GM19455 (cell line): ENCODE measurements around the gene PRKAR1A.
"Not testable (repeated sequence)": the region's sequence is repeated elsewhere in the genome, so short reads cannot be mapped to it uniquely, and the experiment has no call there.

Experiments used
- ATAC-seq: cut with Tn5 transposase; IDR thresholded peaks from one replicate; pipeline ENCODE4 v1.9.1; 2021; ENCODE audit not compliant: unreplicated experiment

The PRKAR1A gene

DNA sequence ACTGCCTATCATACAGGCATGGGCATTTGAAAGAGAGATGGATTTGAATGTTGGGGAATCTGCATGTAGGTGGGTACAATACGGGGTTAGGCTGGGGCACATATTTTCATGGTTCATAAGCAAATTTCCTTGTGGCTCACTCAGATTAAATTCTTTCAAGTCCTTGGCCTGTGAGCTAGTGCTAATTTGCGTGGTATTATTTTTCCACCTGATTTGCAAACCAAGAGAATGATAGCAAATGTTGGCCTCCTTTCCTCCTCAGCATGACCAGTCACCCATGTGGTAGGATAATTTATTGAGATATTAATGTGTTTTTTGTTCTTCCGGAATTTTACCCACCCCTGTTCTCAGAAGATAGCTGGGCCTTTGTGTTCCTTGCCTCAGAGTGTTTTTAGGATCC, 66.0 kb downstream of the PRKAR1A start:
- ATAC-seq, result no peak

- ATAC-seq, result no peak
Observed at GRCh38 chr17:68579194-68579927, 67.1 kb downstream of the PRKAR1A start.

- ATAC-seq, result no peak
Observed at GRCh38 chr17:68580236-68580770, 68.1 kb downstream of the PRKAR1A start.

GRCh38 chr17:68581863-68582645, 69.8 kb downstream of the PRKAR1A start:
- no peak for ATAC-seq

DNA sequence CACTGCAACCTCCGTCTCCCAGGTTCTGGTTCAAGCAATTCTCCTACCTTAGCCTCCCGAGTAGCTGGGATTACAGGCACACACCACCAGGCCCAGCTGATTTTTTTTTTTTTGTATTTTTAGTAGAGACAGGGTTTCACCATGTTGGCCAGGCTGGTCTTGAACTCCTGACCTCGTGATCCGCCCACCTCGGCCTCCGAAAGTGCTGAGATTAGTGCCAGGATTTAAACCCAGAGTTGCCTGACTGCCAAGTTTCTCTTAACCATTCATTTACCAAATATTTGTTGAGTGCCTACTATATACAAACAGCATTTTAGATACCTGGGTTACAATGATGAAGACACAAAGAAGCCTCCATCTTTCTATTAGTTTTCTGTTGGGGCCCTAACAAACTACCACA, 70.6 kb downstream of the PRKAR1A start:
- not testable (repeated sequence) for ATAC-seq

DNA sequence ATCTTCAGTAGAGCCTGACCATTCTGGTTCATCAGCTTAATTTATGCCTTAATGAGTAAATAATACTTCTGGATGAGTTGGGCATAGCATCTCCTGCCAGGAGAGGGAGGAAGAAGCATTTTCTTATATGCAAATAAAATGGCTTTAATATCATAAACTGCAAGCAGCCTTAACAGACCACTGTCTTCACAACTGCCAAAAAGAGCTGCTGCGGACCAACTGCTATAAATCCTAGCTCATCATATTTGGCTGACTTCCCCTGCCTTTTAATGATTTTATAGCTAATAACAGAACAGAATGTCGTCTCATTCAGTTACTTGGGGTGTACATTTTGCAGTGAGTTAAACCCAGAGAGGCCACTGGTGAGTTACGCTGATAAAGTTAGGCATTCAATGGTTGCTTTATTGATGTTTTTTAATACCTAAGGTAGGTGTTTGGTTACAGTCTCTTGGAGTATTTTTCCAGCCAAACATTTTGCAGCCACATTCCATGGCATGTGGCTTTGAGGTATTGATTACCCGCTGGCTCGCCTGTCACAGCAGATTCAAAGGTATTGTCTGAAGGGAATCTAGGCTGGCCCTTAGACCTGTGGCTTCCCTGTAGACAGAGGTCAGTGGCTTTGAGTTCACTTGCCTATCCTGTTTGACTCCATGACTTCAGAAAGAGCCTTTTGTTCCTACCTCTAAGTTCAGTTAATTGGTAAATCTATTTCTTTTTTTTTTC, 72.5 kb downstream of the PRKAR1A start:
- no peak for ATAC-seq

DNA sequence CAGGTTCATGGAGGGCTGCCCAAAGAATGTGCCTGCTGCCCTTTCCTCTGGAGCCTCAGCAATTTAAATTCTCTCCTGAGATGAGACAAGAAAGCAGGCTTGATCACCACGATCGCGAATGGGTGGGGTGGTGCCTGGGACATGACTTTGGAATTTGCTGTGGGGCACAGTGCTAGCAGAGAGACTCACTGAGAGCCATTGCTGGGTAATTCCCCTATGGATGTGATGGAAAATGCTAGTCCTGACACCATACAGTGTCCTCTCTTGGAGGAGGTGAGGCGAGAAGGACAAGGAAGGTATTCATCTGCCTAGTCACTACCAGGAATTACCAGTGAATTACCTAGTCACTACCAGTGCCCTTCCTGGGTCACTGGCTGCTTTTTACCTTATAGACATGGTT, 73.4 kb downstream of the PRKAR1A start:
- no peak for ATAC-seq

GRCh38 chr17:68587026-68587425, 74.8 kb downstream of the PRKAR1A start:
- no peak for ATAC-seq

DNA sequence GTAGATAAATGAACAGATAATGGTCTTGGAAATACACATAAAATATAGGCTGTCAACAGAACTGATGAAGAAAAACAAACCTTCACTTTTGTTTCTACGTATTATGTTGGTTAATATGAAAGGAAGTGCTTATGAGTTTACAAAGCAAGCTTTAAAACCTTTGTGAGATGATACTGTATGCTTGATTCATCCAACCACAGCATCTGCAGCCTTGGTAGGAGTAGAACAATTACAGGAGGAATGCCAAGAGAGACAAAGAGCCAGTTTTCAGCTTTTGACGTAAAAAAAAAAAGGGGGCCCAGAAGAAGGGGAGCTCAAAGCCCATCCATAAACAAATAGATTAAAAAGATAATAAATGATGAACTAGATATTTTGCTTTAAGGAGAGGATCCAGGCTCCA, 75.6 kb downstream of the PRKAR1A start:
- no peak for ATAC-seq

DNA sequence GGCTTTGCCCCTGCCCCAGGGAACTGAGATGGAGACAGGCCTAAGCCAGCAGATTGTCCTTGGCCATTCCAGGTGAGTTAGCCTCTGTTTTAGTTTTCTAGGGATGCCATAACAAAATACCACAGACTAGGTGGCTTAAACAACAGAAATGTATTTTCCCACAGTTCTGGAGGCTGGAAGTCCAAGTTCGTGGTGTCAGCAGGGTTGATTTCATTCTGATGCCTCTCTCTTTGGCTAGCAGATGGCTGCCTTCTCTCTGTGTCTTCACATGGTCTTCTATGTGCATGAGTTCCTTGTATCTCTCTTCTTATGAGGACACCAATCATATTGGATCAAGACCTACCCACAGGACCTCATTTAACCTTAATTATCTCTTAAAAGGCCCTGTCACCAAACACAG, 76.1 kb downstream of the PRKAR1A start:
- ATAC-seq, result no peak

DNA sequence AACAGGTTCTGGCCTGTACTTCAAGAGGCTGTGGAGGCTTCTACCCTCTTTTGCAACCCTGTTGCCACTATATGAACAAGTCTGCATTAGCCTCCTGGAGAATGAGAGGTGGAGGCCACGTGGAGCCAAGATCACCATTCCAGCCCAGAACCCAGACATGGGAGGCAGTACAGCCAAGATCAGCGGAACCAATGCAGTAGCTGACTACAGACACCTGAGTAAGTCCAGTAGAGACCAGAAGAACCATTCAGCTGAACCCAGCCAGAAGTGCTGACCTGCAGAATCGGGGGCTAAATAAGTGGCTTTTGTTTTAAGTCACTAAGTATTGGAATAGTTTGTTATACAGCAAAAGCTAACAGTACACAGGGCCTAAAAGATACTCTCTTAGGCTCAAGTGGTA, 76.9 kb downstream of the PRKAR1A start:
- no peak for ATAC-seq

- ATAC-seq, result no peak
Observed at GRCh38 chr17:68591583-68591982, 79.4 kb downstream of the PRKAR1A start.

DNA sequence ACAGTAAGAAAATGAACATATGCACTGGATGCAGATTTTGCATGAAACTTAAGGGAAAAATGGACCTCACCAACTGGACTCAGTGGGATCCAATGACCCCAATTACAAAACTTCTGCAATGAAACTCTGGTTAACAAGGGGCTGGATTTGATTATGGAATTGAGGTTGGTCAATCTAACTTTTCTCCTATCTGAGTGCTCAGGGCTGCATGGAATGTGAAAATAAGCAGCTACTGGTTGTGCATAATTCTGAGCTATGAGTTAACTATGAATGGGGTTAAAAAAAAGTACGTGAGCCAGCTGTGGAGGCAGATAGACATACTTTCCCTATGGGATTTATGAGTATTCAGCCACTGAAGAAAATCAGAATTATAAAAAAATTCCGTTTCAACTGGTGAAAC, 79.8 kb downstream of the PRKAR1A start:
- no peak for ATAC-seq

DNA sequence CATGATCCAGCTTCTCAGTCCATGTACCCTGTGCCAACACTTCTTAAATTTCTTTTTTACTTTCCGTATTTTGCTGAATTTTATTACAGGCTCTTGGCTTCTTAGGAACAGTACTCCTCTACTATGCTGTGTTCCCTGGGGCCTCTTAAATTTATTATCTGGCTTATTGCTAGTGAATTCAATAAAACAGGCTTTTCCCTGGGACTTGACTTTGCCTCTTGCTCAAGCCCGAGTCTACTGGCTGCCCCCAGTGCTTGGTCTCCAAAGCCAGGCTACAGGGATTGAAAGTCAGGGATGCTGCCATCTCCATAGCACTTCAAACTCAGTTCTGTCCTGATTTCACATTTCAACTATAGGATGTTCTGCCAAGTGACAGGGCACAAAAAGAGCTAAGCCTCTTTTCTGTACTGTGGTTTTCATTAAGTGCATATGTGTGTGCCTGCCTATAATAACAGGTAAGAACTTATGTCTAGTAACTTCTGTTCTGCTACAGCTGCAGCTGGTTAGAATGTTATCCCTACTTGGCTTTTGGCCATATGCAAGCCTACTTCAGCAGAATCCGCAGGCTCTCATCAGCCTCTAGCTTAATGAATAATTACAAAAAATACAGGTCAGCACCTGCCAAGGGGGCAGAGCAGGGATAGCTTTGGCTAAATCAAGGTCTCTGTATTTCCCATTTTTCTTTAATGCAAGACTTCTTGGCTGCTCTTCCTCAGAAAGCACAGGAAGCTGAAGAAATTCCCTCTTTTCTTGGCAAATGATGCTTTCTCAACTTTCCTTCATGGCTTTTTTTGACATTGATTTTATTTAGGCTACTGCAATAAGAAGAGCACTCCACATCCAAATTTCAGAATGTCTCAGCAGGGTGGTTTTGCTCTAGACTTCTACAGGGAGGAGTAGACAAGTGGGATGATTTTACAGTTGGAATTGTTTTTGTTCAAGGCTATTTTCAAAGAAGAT, 80.7 kb downstream of the PRKAR1A start:
- no peak for ATAC-seq

- ATAC-seq, result no peak
Observed at GRCh38 chr17:68594552-68594951, 82.3 kb downstream of the PRKAR1A start.

DNA sequence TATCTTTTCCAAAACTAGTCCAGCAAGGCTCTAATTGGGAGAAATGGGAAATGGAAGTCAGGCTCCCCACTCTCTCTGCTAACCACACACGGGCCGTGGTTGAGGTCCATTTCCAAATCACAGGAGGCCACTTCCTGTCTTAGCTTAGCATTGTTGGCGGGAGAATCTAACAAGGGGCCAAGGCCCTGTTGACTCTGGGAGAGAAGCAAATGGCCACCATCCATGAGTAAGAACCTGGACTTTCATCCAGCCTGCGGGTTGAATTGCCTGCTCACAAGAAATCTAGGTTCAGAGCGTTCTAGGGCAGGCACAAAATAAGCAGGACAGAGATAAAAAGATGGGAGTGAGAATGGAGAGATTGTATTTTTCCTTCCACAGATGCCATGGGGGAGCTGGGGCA, 83.3 kb downstream of the PRKAR1A start:
- no peak for ATAC-seq

- ATAC-seq, result no peak
Observed at GRCh38 chr17:68595986-68596385, 83.8 kb downstream of the PRKAR1A start.

DNA sequence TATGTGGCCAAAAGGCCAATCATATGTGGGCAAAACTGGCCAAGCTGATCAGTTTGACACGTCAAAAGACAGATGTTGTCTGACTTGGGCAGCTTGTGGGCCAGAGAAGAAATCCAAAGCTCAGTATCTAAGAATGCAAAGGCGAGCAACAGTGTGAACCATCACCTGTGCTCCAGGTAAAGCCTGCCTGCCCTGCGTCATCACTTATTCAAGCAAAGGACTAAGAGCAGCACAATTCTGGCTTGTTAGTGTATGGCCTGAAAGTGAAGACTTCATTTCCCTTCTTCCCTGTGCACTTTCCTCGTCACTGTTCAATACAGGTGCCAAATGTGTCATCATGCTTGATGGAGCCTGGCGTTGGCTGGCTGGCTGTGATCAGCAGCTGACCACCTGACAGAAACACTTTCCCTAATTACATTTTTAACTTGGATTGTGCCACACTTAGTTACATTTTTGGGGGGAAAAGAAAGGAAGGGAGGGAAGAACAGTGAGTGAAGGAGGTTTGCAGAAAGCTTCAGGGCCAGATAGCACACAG, 84.2 kb downstream of the PRKAR1A start:
- ATAC-seq, result no peak

GRCh38 chr17:68598074-68598473, 85.8 kb downstream of the PRKAR1A start:
- ATAC-seq, result no peak

- ATAC-seq, result no peak
Observed at GRCh38 chr17:68598545-68598961, 86.3 kb downstream of the PRKAR1A start.
